Activated CD8-positive, alpha-beta T cell treated with anti-CD3 and anti-CD28 coated beads for 36 hours (primary cell): ENCODE results near the gene CAPN1. TPM values are rescaled to one million over a fixed set of nuclear protein-coding genes. Genes with fewer than 3 reads are reported as not detected.

Source experiments
- ATAC-seq: fragments of 200-7000 bp; cut with Tn5 transposase; one replicate; pipeline ENCODE4 v1.10.0; 2021; ENCODE audit warnings: mild to moderate bottlenecking, moderate library complexity
- CTCF ChIA-PET: fragments of 350-600 bp; sonication (Branson Sonifier 250); formaldehyde crosslinking; loops from one replicate; lab custom pipeline; 2021; ENCODE audit warnings: antibody characterized with exemption; lab: Charles Lee
- POLR2A ChIA-PET: fragments of 350-600 bp; sonication (Branson Sonifier 250); formaldehyde crosslinking; loops from one replicate; lab custom pipeline; 2021; ENCODE audit warnings: antibody characterized with exemption; lab: Charles Lee
- DNase-seq: peaks from one replicate; pipeline ENCODE4 v3.0.0-alpha.2; 2020
- H3K27ac Mint-ChIP-seq: one replicate; pipeline ENCODE4 v1.8.0; 2021; ENCODE audit warnings: mild to moderate bottlenecking, mixed read lengths
- H3K27me3 Mint-ChIP-seq: one replicate; pipeline ENCODE4 v1.8.0; 2021; ENCODE audit warnings: mixed read lengths
- H3K36me3 Mint-ChIP-seq: one replicate; pipeline ENCODE4 v1.8.0; 2021; ENCODE audit warnings: low read depth, mixed read lengths
- H3K4me1 Mint-ChIP-seq: one replicate; pipeline ENCODE4 v1.8.0; 2021; ENCODE audit warnings: low read depth, mixed read lengths
- H3K4me3 Mint-ChIP-seq: one replicate; pipeline ENCODE4 v1.8.0; 2021; ENCODE audit warnings: mild to moderate bottlenecking, moderate library complexity, mixed read lengths
- H3K9me3 Mint-ChIP-seq: one replicate; pipeline ENCODE4 v1.8.0; 2021; ENCODE audit warnings: mixed read lengths
- CTCF ChIP-seq: fragments of 200-600 bp; IDR thresholded peaks from one replicate; pipeline ENCODE4 v1.8.0; 2022; ENCODE audit warnings: antibody characterized with exemption, mild to moderate bottlenecking
- intact Hi-C: fragments of 100-400 bp; cut with micrococcal nuclease; formaldehyde crosslinking; loops from one replicate; pipeline ENCODE4 v1.10.0; 2022
- total RNA-seq, 2 experiments: library from RNA; stranded (reverse); gene quantifications; one replicate each; pipeline ENCODE4 v1.2.3, GENCODE V29; 2021

Gene CAPN1
- total RNA-seq, 2 experiments from 2014 or later: 72.6 to 74.7 TPM

GRCh38 chr11:65180877-65181568, 705 bp upstream of the CAPN1 start:
- H3K9me3 Mint-ChIP-seq: no peaks in the 10 kb centered on the region
- intact Hi-C loops: no loop called here
- H3K4me3 Mint-ChIP-seq: peak overlapping the region; percentile 80
- H3K36me3 Mint-ChIP-seq: peaks cover 2% of the 10 kb centered on the region
- no peaks in the 10 kb centered on the region for H3K27me3 Mint-ChIP-seq
- H3K27ac Mint-ChIP-seq: peak overlapping the region; percentile 81
- ATAC-seq (peak; percentile 76), DNase-seq (peak; percentile 63)
- CTCF ChIA-PET: interaction anchor here (0.6 to 4.0 kb wide), 14 partner anchors 16 to 149 kb away, joined by 3 to 35 read pairs (median 4); partner anchors contain the start of genes CDC42EP2, FAU, MRPL49 and POLA2
- POLR2A ChIA-PET: interaction anchor here (0.9 to 3.0 kb wide), 8 partner anchors 9 to 121 kb away, joined by 3 to 21 read pairs (median 4); partner anchors contain the start of genes FAU, MRPL49 and ZNHIT2
- H3K4me1 Mint-ChIP-seq: peaks cover 17% of the 10 kb centered on the region
- TF ChIP-seq CTCF: peak; percentile 63

- peak; percentile 4 for ATAC-seq
- intact Hi-C loops: no loop called here
- CTCF ChIA-PET: interaction anchor here (0.8 to 4.0 kb wide), 10 partner anchors 14 to 148 kb away, joined by 3 to 35 read pairs (median 4); partner anchors contain the start of genes TM7SF2 and ZNHIT2
These were observed 786 bp downstream of the CAPN1 start for GRCh38 chr11:65182258-65183170.

GRCh38 chr11:65183201-65183891, 1.6 kb downstream of the CAPN1 start:
- DNase-seq: no peak
- ATAC-seq: no peak
- ChIA-PET POLR2A (interaction anchor here (0.6 to 3.0 kb wide), 5 partner anchors 23 to 79 kb away, joined by 3 to 21 read pairs (median 4); partner anchors contain the start of gene POLA2), CTCF (interaction anchor here (1.3 kb wide), 1 partner anchor 73 kb away, joined by 3 read pairs; no protein-coding TSS in a partner anchor)
- intact Hi-C loops: no loop called here
- H3K4me3 Mint-ChIP-seq: peak overlapping the region; percentile 80
- no peaks in the 10 kb centered on the region for H3K9me3 Mint-ChIP-seq
- H3K36me3 Mint-ChIP-seq: peaks cover 2% of the 10 kb centered on the region
- peaks cover 17% of the 10 kb centered on the region for H3K4me1 Mint-ChIP-seq
- no peak overlapping the region for H3K27ac Mint-ChIP-seq
- H3K27me3 Mint-ChIP-seq: no peaks in the 10 kb centered on the region
- no peak for TF ChIP-seq CTCF

More at GRCh38 chr11:65182258-65183170, 786 bp downstream of the CAPN1 start:
- H3K27me3 Mint-ChIP-seq: no peaks in the 10 kb centered on the region
- peaks cover 2% of the 10 kb centered on the region for H3K36me3 Mint-ChIP-seq
- peaks cover 17% of the 10 kb centered on the region for H3K4me1 Mint-ChIP-seq
- H3K9me3 Mint-ChIP-seq: no peaks in the 10 kb centered on the region
- peak; percentile 31 for DNase-seq
- peak overlapping the region; percentile 80 for H3K4me3 Mint-ChIP-seq
- peak overlapping the region; percentile 79 for H3K27ac Mint-ChIP-seq
- TF ChIP-seq CTCF: no peak
- POLR2A ChIA-PET: interaction anchor here (0.6 to 3.0 kb wide), 8 partner anchors 7 to 86 kb away, joined by 3 to 21 read pairs (median 4); partner anchors contain the start of gene POLA2

GRCh38 chr11:65184146-65184545, 2.4 kb downstream of the CAPN1 start:
- no peak for ATAC-seq
- peaks cover 17% of the 10 kb centered on the region for H3K4me1 Mint-ChIP-seq
- intact Hi-C loops: no loop called here
- peaks cover 2% of the 10 kb centered on the region for H3K36me3 Mint-ChIP-seq
- CTCF ChIA-PET: no interaction called here
- POLR2A ChIA-PET: no interaction called here
- no peaks in the 10 kb centered on the region for H3K9me3 Mint-ChIP-seq
- DNase-seq: no peak
- no peak overlapping the region for H3K4me3 Mint-ChIP-seq
- TF ChIP-seq CTCF: no peak
- H3K27ac Mint-ChIP-seq: no peak overlapping the region
- H3K27me3 Mint-ChIP-seq: no peaks in the 10 kb centered on the region
